Gastrocnemius medialis (tissue), 4 donors: Measurements from ENCODE around the gene CPS1.

Experiments used
- CTCF ChIP-seq, 5 experiments: fragments of 450-650 bp in 3 of 5; fragments of 200-600 bp in 2 of 5; sonication (generic) in 2 of 5; IDR thresholded peaks in 4 of 5; conservative IDR thresholded peaks in 1 of 5; 1 replicate in 4 of 5; 2 replicates in 1 of 5; pipeline ENCODE4 v1.5.1; 2016 to 2019; ENCODE audit warnings: antibody characterized with exemption in 5 of 5, mild to moderate bottlenecking in 3 of 5, moderate library complexity in 3 of 5
- POLR2A ChIP-seq, 2 donors: fragments of 450-650 bp; IDR thresholded peaks; one replicate each; pipeline ENCODE4 v1.6.1; 2017; ENCODE audit warnings: antibody characterized with exemption in 2 of 2, mild to moderate bottlenecking in 2 of 2, moderate library complexity in 2 of 2

GRCh38 chr2:210539035-210539434 is 17.4 kb upstream of the CPS1 start:
- TF ChIP-seq POLR2A (IDR thresholded peaks at IDR 0.05), result no peak
- TF ChIP-seq CTCF (IDR thresholded peaks at IDR 0.05 in 4 of 5, conservative IDR thresholded peaks at IDR 0.05 in 1 of 5), result no peak
